Dendritic cell treated with granulocyte-macrophage colony-stimulating factor and Interleukin-4, amounts not matched to agents 40 ng/mL and 50 ng/mL, for 4 days (primary cell): Measurements from ENCODE around the gene SS18L1.
A peak's percentile ranks its signal among the peaks of the same experiment; 100 is the strongest.

Source experiments
- H3K27ac Mint-ChIP-seq: one replicate; pipeline ENCODE4 v1.8.0; 2022; ENCODE audit warnings: mild to moderate bottlenecking, mixed read lengths
- H3K27me3 Mint-ChIP-seq: one replicate; pipeline ENCODE4 v1.8.0; 2022; ENCODE audit warnings: mild to moderate bottlenecking, mixed read lengths
- H3K36me3 Mint-ChIP-seq: one replicate; pipeline ENCODE4 v1.8.0; 2022; ENCODE audit warnings: low read depth, mixed read lengths
- H3K4me1 Mint-ChIP-seq: one replicate; pipeline ENCODE4 v1.8.0; 2022; ENCODE audit warnings: low read depth, mixed read lengths
- H3K4me3 Mint-ChIP-seq: one replicate; pipeline ENCODE4 v1.8.0; 2022; ENCODE audit warnings: mild to moderate bottlenecking, moderate library complexity, mixed read lengths
- H3K9me3 Mint-ChIP-seq: one replicate; pipeline ENCODE4 v1.8.0; 2022; ENCODE audit warnings: mixed read lengths
- intact Hi-C: fragments of 100-400 bp; cut with micrococcal nuclease; formaldehyde crosslinking; loops from one replicate; pipeline ENCODE4 v1.15.0; 2022

The SS18L1 gene

GRCh38 chr20:62171245-62171644 is 27.7 kb downstream of the SS18L1 start:
- Mint-ChIP-seq H3K9me3 (no peaks in the 10 kb centered on the region), H3K4me3 (no peak overlapping the region), H3K27me3 (no peaks in the 10 kb centered on the region), H3K36me3 (peaks cover 86% of the 10 kb centered on the region), H3K4me1 (no peaks in the 10 kb centered on the region), H3K27ac (no peak overlapping the region)
- intact Hi-C loops = no loop called here

- no peaks in the 10 kb centered on the region for H3K27me3 Mint-ChIP-seq
- intact Hi-C loops = no loop called here
- H3K4me3 Mint-ChIP-seq = no peak overlapping the region
- no peaks in the 10 kb centered on the region for H3K9me3 Mint-ChIP-seq
- H3K36me3 Mint-ChIP-seq = peaks cover 83% of the 10 kb centered on the region
- H3K27ac Mint-ChIP-seq = no peak overlapping the region
- no peaks in the 10 kb centered on the region for H3K4me1 Mint-ChIP-seq
Measured at GRCh38 chr20:62172666-62173065, 29.1 kb downstream of the SS18L1 start.

GRCh38 chr20:62174021-62174804 is 30.6 kb downstream of the SS18L1 start:
- Mint-ChIP-seq H3K36me3 (peaks cover 74% of the 10 kb centered on the region), H3K27me3 (no peaks in the 10 kb centered on the region), H3K9me3 (no peaks in the 10 kb centered on the region), H3K27ac (no peak overlapping the region), H3K4me1 (no peaks in the 10 kb centered on the region), H3K4me3 (no peak overlapping the region)
- intact Hi-C loops = no loop called here

GRCh38 chr20:62174870-62175624 is 31.5 kb downstream of the SS18L1 start:
- peaks cover 71% of the 10 kb centered on the region for H3K36me3 Mint-ChIP-seq
- no peaks in the 10 kb centered on the region for H3K4me1 Mint-ChIP-seq
- H3K27me3 Mint-ChIP-seq = no peaks in the 10 kb centered on the region
- intact Hi-C loops = no loop called here
- no peak overlapping the region for H3K27ac Mint-ChIP-seq
- no peak overlapping the region for H3K4me3 Mint-ChIP-seq
- no peaks in the 10 kb centered on the region for H3K9me3 Mint-ChIP-seq

- no peak overlapping the region for H3K4me3 Mint-ChIP-seq
- H3K27me3 Mint-ChIP-seq = no peaks in the 10 kb centered on the region
- H3K9me3 Mint-ChIP-seq = no peaks in the 10 kb centered on the region
- no peak overlapping the region for H3K27ac Mint-ChIP-seq
- H3K4me1 Mint-ChIP-seq = no peaks in the 10 kb centered on the region
- intact Hi-C loops = no loop called here
- peaks cover 69% of the 10 kb centered on the region for H3K36me3 Mint-ChIP-seq
Measured at GRCh38 chr20:62175711-62176110, 32.1 kb downstream of the SS18L1 start.

GRCh38 chr20:62176866-62177265 is 33.3 kb downstream of the SS18L1 start:
- H3K27me3 Mint-ChIP-seq = no peaks in the 10 kb centered on the region
- no peaks in the 10 kb centered on the region for H3K4me1 Mint-ChIP-seq
- H3K27ac Mint-ChIP-seq = no peak overlapping the region
- H3K9me3 Mint-ChIP-seq = no peaks in the 10 kb centered on the region
- no peak overlapping the region for H3K4me3 Mint-ChIP-seq
- intact Hi-C loops = no loop called here
- peaks cover 60% of the 10 kb centered on the region for H3K36me3 Mint-ChIP-seq

GRCh38 chr20:62177307-62177706 is 33.7 kb downstream of the SS18L1 start:
- Mint-ChIP-seq H3K4me3 (no peak overlapping the region), H3K27ac (no peak overlapping the region), H3K9me3 (no peaks in the 10 kb centered on the region), H3K36me3 (peaks cover 56% of the 10 kb centered on the region), H3K4me1 (no peaks in the 10 kb centered on the region), H3K27me3 (no peaks in the 10 kb centered on the region)
- intact Hi-C loops = no loop called here

GRCh38 chr20:62178316-62179161 is 35.0 kb downstream of the SS18L1 start:
- Mint-ChIP-seq H3K9me3 (no peaks in the 10 kb centered on the region), H3K36me3 (peaks cover 57% of the 10 kb centered on the region), H3K4me3 (no peak overlapping the region), H3K27me3 (no peaks in the 10 kb centered on the region), H3K27ac (no peak overlapping the region), H3K4me1 (peaks cover 3% of the 10 kb centered on the region)
- intact Hi-C loops = no loop called here

GRCh38 chr20:62179162-62179504 is 35.6 kb downstream of the SS18L1 start:
- Mint-ChIP-seq H3K36me3 (peaks cover 51% of the 10 kb centered on the region), H3K27ac (no peak overlapping the region), H3K4me3 (no peak overlapping the region), H3K4me1 (peaks cover 9% of the 10 kb centered on the region), H3K27me3 (no peaks in the 10 kb centered on the region), H3K9me3 (no peaks in the 10 kb centered on the region)
- intact Hi-C loops = no loop called here

GRCh38 chr20:62181808-62182207 is 38.2 kb downstream of the SS18L1 start:
- Mint-ChIP-seq H3K27ac (peak overlapping the region; percentile 94), H3K9me3 (no peaks in the 10 kb centered on the region), H3K4me1 (peaks cover 35% of the 10 kb centered on the region), H3K4me3 (peak overlapping the region; percentile 87), H3K36me3 (peaks cover 24% of the 10 kb centered on the region), H3K27me3 (no peaks in the 10 kb centered on the region)
- intact Hi-C loops = loop anchor here (2.0 to 10.0 kb wide), 4 partner anchors 39 to 1033 kb away; partner anchors contain the start of genes ADRM1, OSBPL2, PSMA7 and SS18L1

GRCh38 chr20:62182469-62183425 is 39.2 kb downstream of the SS18L1 start, which contains the start of gene MTG2:
TSS of gene MTG2 (plus strand) at chr20:62183028. CDS start at chr20:62193421, 10,393 bp downstream.
- peaks cover 22% of the 10 kb centered on the region for H3K36me3 Mint-ChIP-seq

GRCh38 chr20:62183426-62184142 is 40.0 kb downstream of the SS18L1 start:
- Mint-ChIP-seq H3K27me3 (no peaks in the 10 kb centered on the region), H3K4me1 (peaks cover 51% of the 10 kb centered on the region), H3K9me3 (no peaks in the 10 kb centered on the region), H3K4me3 (peak overlapping the region; percentile 87), H3K27ac (peak overlapping the region; percentile 94), H3K36me3 (peaks cover 22% of the 10 kb centered on the region)
- intact Hi-C loops = loop anchor here (2.0 to 10.0 kb wide), 4 partner anchors 41 to 1031 kb away; partner anchors contain the start of genes ADRM1, OSBPL2, PSMA7 and SS18L1

More at GRCh38 chr20:62182469-62183425, 39.2 kb downstream of the SS18L1 start, which contains the start of gene MTG2:
- H3K9me3 Mint-ChIP-seq = no peaks in the 10 kb centered on the region
- intact Hi-C loops = loop anchor here (2.0 to 10.0 kb wide), 4 partner anchors 40 to 1032 kb away; partner anchors contain the start of genes ADRM1, OSBPL2, PSMA7 and SS18L1
- peak within 1 kb of the TSS; percentile 94 for H3K27ac Mint-ChIP-seq
- peak within 1 kb of the TSS; percentile 87 for H3K4me3 Mint-ChIP-seq
- H3K27me3 Mint-ChIP-seq = no peaks in the 10 kb centered on the region
- peaks cover 44% of the 10 kb centered on the region for H3K4me1 Mint-ChIP-seq
